H1 (cell line): ENCODE measurements around the gene CLP1. TPM values are rescaled to one million over a fixed set of nuclear protein-coding genes. Genes with fewer than 3 reads are reported as not detected.

Experiments
- CTCF ChIA-PET: fragments of 300-600 bp; sonication (Branson Sonifier 250); formaldehyde crosslinking; loops from one replicate; lab custom pipeline; 2021; ENCODE audit not compliant: partially characterized antibody; lab: Charles Lee
- POLR2A ChIA-PET: fragments of 300-600 bp; sonication (Branson Sonifier 250); formaldehyde crosslinking; loops from one replicate; lab custom pipeline; 2021; ENCODE audit warnings: inconsistent platforms; ENCODE audit not compliant: partially characterized antibody; lab: Charles Lee
- DNase-seq, 2 experiments: peaks; one replicate each; pipeline versions ENCODE4 v3.0.0 to v3.0.0-alpha.2; 2010 to 2022; ENCODE audit warnings: low spot score in 2 of 2, low read depth in 1 of 2, mixed read lengths in 1 of 2
- FAIRE-seq: peaks from 2 replicates; lab custom pipeline; 2011; peaks lifted over from hg19 to GRCh38; lab: Jason Lieb, UNC
- H2AFZ ChIP-seq: 2 replicates; pipeline ENCODE4 v1.8.1; 2012; ENCODE audit warnings: low read length, inconsistent platforms
- H2AK5ac ChIP-seq: 2 replicates; pipeline ENCODE4 v1.6.1; 2013; ENCODE audit warnings: low read depth, low read length
- H2BK120ac ChIP-seq: replicated peaks from 2 replicates; pipeline ENCODE3; 2013; ENCODE audit warnings: low read depth, low read length, inconsistent platforms
- H2BK12ac ChIP-seq: 2 replicates; pipeline ENCODE4 v1.6.1; 2013; ENCODE audit warnings: low read depth, low read length
- H2BK15ac ChIP-seq: 2 replicates; pipeline ENCODE4 v1.6.1; 2013; ENCODE audit warnings: low read length
- H2BK20ac ChIP-seq: 2 replicates; pipeline ENCODE4 v1.6.1; 2013; ENCODE audit warnings: low read length
- H2BK5ac ChIP-seq: 2 replicates; pipeline ENCODE4 v1.6.1; 2013; ENCODE audit warnings: low read depth, low read length
- H3K14ac ChIP-seq: 2 replicates; pipeline ENCODE4 v1.6.1; 2013; ENCODE audit warnings: inconsistent platforms; ENCODE audit not compliant: insufficient read length
- H3K18ac ChIP-seq: 2 replicates; pipeline ENCODE4 v1.6.1; 2013; ENCODE audit warnings: low read length; ENCODE audit errors: extremely low read depth
- H3K23ac ChIP-seq: 2 replicates; pipeline ENCODE4 v1.6.1; 2013; ENCODE audit warnings: inconsistent platforms; ENCODE audit not compliant: insufficient read length
- H3K23me2 ChIP-seq: 2 replicates; pipeline ENCODE4 v1.6.1; 2013; ENCODE audit warnings: low read depth, low read length
- H3K27ac ChIP-seq: 2 replicates; pipeline ENCODE4 v1.6.1; 2011; ENCODE audit warnings: low read depth, low read length, inconsistent platforms
- H3K27me3 ChIP-seq, 4 experiments: replicated peaks in 1 of 4; 1 replicate in 1 of 4; 2 replicates in 3 of 4; pipeline versions ENCODE4 v1.6.1 to v1.8.1; 2011 to 2013; ENCODE audit warnings: low read length in 3 of 4, mild to moderate bottlenecking in 3 of 4, inconsistent platforms in 2 of 4, mixed read lengths in 2 of 4, moderate library complexity in 1 of 4; ENCODE audit not compliant: control insufficient read depth in 3 of 4, insufficient read depth in 3 of 4; ENCODE audit errors: extremely low read depth in 1 of 4
- H3K36me3 ChIP-seq, 4 experiments: 2 replicates each; pipeline versions ENCODE4 v1.6.1 to v1.8.1; 2011 to 2013; ENCODE audit warnings: mild to moderate bottlenecking in 4 of 4, low read length in 3 of 4, moderate library complexity in 2 of 4, control low read depth in 1 of 4, inconsistent platforms in 1 of 4; ENCODE audit not compliant: insufficient read depth in 4 of 4, control insufficient read depth in 2 of 4
- H3K4ac ChIP-seq: replicated peaks from 2 replicates; pipeline ENCODE3; 2013; ENCODE audit warnings: low read length, low read depth, mixed read lengths, inconsistent platforms; ENCODE audit not compliant: insufficient read length
- H3K4me1 ChIP-seq, 4 experiments: replicated peaks in 1 of 4; 1 replicate in 1 of 4; 2 replicates in 3 of 4; pipeline versions ENCODE4 v1.6.1 to v1.8.1; 2011 to 2013; ENCODE audit warnings: low read length in 3 of 4, inconsistent platforms in 2 of 4, mixed read lengths in 1 of 4; ENCODE audit not compliant: insufficient read depth in 4 of 4, control insufficient read depth in 3 of 4
- H3K4me2 ChIP-seq, 2 experiments: 2 replicates each; pipeline versions ENCODE4 v1.6.1 to v1.8.1; 2011 to 2013; ENCODE audit warnings: low read depth in 2 of 2, low read length in 2 of 2, control low read depth in 1 of 2, inconsistent platforms in 1 of 2, mild to moderate bottlenecking in 1 of 2; ENCODE audit not compliant: insufficient read depth in 1 of 2
- H3K4me3 ChIP-seq, 4 experiments: fragments of 200-600, 300-600 bp in 1 of 4; sonication (generic), shearing (Covaris generic), sonication (Bioruptor Twin) in 1 of 4; 2 replicates each; pipeline versions ENCODE4 v1.5.1 to v1.8.1; 2011 to 2016; ENCODE audit warnings: low read length in 4 of 4, low read depth in 3 of 4, control low read depth in 2 of 4, inconsistent platforms in 2 of 4, mild to moderate bottlenecking in 2 of 4, mixed read lengths in 1 of 4, moderate library complexity in 1 of 4; ENCODE audit not compliant: insufficient read depth in 2 of 4; ENCODE audit errors: extremely low read depth in 1 of 4
- H3K56ac ChIP-seq: replicated peaks from 2 replicates; pipeline ENCODE3; 2013; ENCODE audit warnings: low read depth, mild to moderate bottlenecking, mixed read lengths, low read length, inconsistent platforms; ENCODE audit not compliant: insufficient read length
- H3K79me1 ChIP-seq: 2 replicates; pipeline ENCODE4 v1.6.1; 2013; ENCODE audit warnings: low read depth, low read length, control low read depth
- H3K79me2 ChIP-seq, 2 experiments: 2 replicates each; pipeline versions ENCODE4 v1.6.1 to v1.8.1; 2012 to 2013; ENCODE audit warnings: low read length in 2 of 2, mild to moderate bottlenecking in 2 of 2, inconsistent platforms in 1 of 2; ENCODE audit not compliant: insufficient read depth in 2 of 2, control insufficient read depth in 1 of 2
- H3K9ac ChIP-seq, 4 experiments: replicated peaks in 1 of 4; 1 replicate in 1 of 4; 2 replicates in 3 of 4; pipeline versions ENCODE4 v1.6.1 to v1.8.1; 2011 to 2013; ENCODE audit warnings: low read depth in 3 of 4, low read length in 3 of 4, control low read depth in 2 of 4, mild to moderate bottlenecking in 2 of 4, moderate library complexity in 2 of 4, inconsistent platforms in 1 of 4; ENCODE audit errors: extremely low read depth in 1 of 4
- H3K9me3 ChIP-seq, 2 experiments: 2 replicates each; pipeline versions ENCODE4 v1.6.1 to v1.8.1; 2012 to 2013; ENCODE audit warnings: mild to moderate bottlenecking in 2 of 2, moderate library complexity in 2 of 2, control low read depth in 1 of 2, inconsistent platforms in 1 of 2, low read depth in 1 of 2, low read length in 1 of 2, mixed read lengths in 1 of 2; ENCODE audit not compliant: insufficient read depth in 2 of 2
- H4K20me1 ChIP-seq, 2 experiments: replicated peaks in 1 of 2; 2 replicates each; pipeline versions ENCODE3 to v1.8.1; 2011 to 2013; ENCODE audit warnings: inconsistent platforms in 2 of 2, low read length in 2 of 2, mild to moderate bottlenecking in 1 of 2; ENCODE audit not compliant: insufficient read depth in 2 of 2, control insufficient read depth in 1 of 2
- H4K5ac ChIP-seq: 2 replicates; pipeline ENCODE4 v1.6.1; 2013; ENCODE audit warnings: low read length, low read depth, mixed read lengths, inconsistent platforms; ENCODE audit not compliant: insufficient read length
- H4K8ac ChIP-seq: 2 replicates; pipeline ENCODE4 v1.8.0; 2013; ENCODE audit warnings: mild to moderate bottlenecking, moderate library complexity, low read length, inconsistent platforms; ENCODE audit not compliant: insufficient read depth; ENCODE audit errors: extremely low read depth
- H4K91ac ChIP-seq: replicated peaks from 2 replicates; pipeline ENCODE3; 2013; ENCODE audit warnings: low read length, mixed read lengths, inconsistent platforms; ENCODE audit not compliant: insufficient read length
- ASH2L ChIP-seq: fragments of 200-600, 300-600 bp; sonication (generic); IDR thresholded peaks from one replicate; pipeline ENCODE4 v1.7.1; 2017; ENCODE audit warnings: low read length
- ATF3 ChIP-seq: IDR thresholded peaks from 2 replicates; pipeline ENCODE4 v1.6.1; 2011; ENCODE audit warnings: low read depth, mild to moderate bottlenecking, low read length; ENCODE audit not compliant: insufficient read depth
- CBX8 ChIP-seq: fragments of 300-800, 300-1000 bp; sonication (generic); IDR thresholded peaks from 2 replicates; pipeline ENCODE4 v1.7.1; 2016; ENCODE audit warnings: low read depth, low read length, borderline replicate concordance
- PHF8 ChIP-seq: fragments of 200-600 bp; sonication (generic); conservative IDR thresholded peaks from 2 replicates; pipeline ENCODE4 v1.7.1; 2012; ENCODE audit warnings: low read depth, mild to moderate bottlenecking, inconsistent platforms, low read length, moderate library complexity
- RFX5 ChIP-seq: IDR thresholded peaks from 2 replicates; pipeline ENCODE4 v1.6.1; 2011; ENCODE audit warnings: low read depth, low read length, improper control_type of control experiment, borderline replicate concordance
- SIN3A ChIP-seq, 2 experiments: IDR thresholded peaks in 1 of 2; conservative IDR thresholded peaks in 1 of 2; 2 replicates each; pipeline ENCODE4 v1.6.1; 2011 to 2012; ENCODE audit warnings: low read length in 2 of 2, improper control_type of control experiment in 1 of 2, low read depth in 1 of 2, mild to moderate bottlenecking in 1 of 2
- SP1 ChIP-seq: IDR thresholded peaks from 2 replicates; pipeline ENCODE4 v1.6.1; 2011; ENCODE audit warnings: low read depth, low read length
- TAF7 ChIP-seq: optimal IDR thresholded peaks from 2 replicates; pipeline ENCODE3; 2011; ENCODE audit warnings: low read depth, mild to moderate bottlenecking, inconsistent platforms, low read length, moderate library complexity, borderline replicate concordance
- TBP ChIP-seq: IDR thresholded peaks from 2 replicates; pipeline ENCODE4 v1.6.1; 2011; ENCODE audit warnings: low read depth, low read length, improper control_type of control experiment
- WGBS, 2 experiments: shearing (Covaris generic) in 1 of 2; methylation state at CpG; one replicate each; pipeline versions ENCODE4 v1.1.6 to v1.1.7; 2013 to 2015; ENCODE audit warnings: low lambda C conversion rate in 2 of 2, mixed read lengths in 2 of 2, inconsistent platforms in 1 of 2, low coverage in 1 of 2, missing lambda C conversion rate in 1 of 2; ENCODE audit not compliant: insufficient replicate concordance in 2 of 2, insufficient coverage in 1 of 2, insufficient read length in 1 of 2; ENCODE audit errors: extremely low coverage in 1 of 2, missing lambda C conversion rate in 1 of 2; 5-methylcytosine and 5-hydroxymethylcytosine counted together
- polyA plus RNA-seq, 7 experiments: library from polyadenylated mRNA; depleted of rRNA in 3 of 7; stranded (reverse) in 5 of 7; unstranded in 2 of 7; fragments of >200 nt in 5 of 7; fragments of 200-250 nt in 2 of 7; gene quantifications; 1 replicate in 5 of 7; 2 replicates in 1 of 7; 4 replicates in 1 of 7; pipeline versions ENCODE4 v1.2.1 to v1.2.3, GENCODE V29; 2011 to 2013; ENCODE audit warnings: missing spikeins in 2 of 7, mixed read lengths in 2 of 7
- total RNA-seq: library from RNA; stranded (reverse); fragmentation: NEBNext Ultra II Directional; extraction: Animal tissue kit (Norgen Biotek cat#: 25700); gene quantifications from 2 replicates; pipeline ENCODE4 v1.2.1, GENCODE V29; 2021

CLP1 gene
- total and polyA plus RNA-seq, 2 of the 8 experiments (the other 6 are each of a cell fraction or from before 2014, with no cell fraction given): 29.4 to 29.9 TPM

DNA sequence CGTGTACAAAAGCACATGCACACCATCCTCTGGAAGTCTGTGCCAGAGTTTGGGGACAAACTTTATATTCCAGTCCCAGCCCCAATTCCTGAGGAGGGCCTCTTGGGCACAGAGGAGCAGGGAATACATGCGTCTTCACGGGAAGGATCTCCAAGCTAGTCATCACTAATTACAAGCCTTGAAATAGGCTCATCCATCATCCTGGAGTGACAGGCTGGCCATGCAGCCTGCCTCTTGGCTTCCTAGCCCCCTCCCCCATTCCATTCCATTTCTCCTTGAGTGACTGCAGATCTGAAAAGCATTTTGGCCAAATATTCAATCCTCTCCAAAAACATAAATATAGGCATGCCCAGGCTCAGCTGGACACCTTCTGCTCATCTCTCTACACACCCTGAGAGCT is 35.3 kb upstream of the CLP1 start:
- ChIA-PET CTCF (interaction anchor here (0.9 to 12.6 kb wide), 9 partner anchors 9 to 96 kb away, joined by 3 to 129 read pairs (median 3); no protein-coding TSS in a partner anchor), POLR2A (interaction anchor here (1.0 to 51.1 kb wide), 3 partner anchors 22 to 325 kb away, joined by 3 to 1546 read pairs (median 3); partner anchors contain the start of genes CLP1 and YPEL4)
- no peak for TF ChIP-seq TAF7
- no peak for TF ChIP-seq RFX5
- TF ChIP-seq TBP: no peak
- TF ChIP-seq ASH2L: no peak
- TF ChIP-seq PHF8: no peak
- no peak for TF ChIP-seq SIN3A (conservative IDR thresholded peaks at IDR 0.05 in 1 of 2, IDR thresholded peaks at IDR 0.05 in 1 of 2; ENCODE audit: low read depth in 1 of 2, low read length in 2 of 2)
- no peak for TF ChIP-seq ATF3
- TF ChIP-seq CBX8: no peak
- no peak for TF ChIP-seq SP1
- no peaks in the 10 kb centered on the region for H4K20me1 ChIP-seq
- H3K56ac ChIP-seq: no peak overlapping the region
- H3K79me1 ChIP-seq: no peaks in the 10 kb centered on the region
- H3K4me2 ChIP-seq: no peak overlapping the region
- H3K36me3 ChIP-seq: peaks cover 0 to 4% (median 2%) of the 10 kb centered on the region in 4 experiments; a peak in 1 of 8 replicates
- H3K18ac ChIP-seq: no peak overlapping the region
- no peaks in the 10 kb centered on the region for H3K79me2 ChIP-seq
- no peak overlapping the region for H2BK20ac ChIP-seq
- H3K27ac ChIP-seq: no peak overlapping the region
- H3K9me3 ChIP-seq: peaks cover 5 to 10% of the 10 kb centered on the region in 2 experiments; a peak in 3 of 4 replicates
- H3K23me2 ChIP-seq: no peaks in the 10 kb centered on the region; the same call in 1 of the 2 replicates
- no peak overlapping the region for H2BK120ac ChIP-seq
- H2AK5ac ChIP-seq: no peak overlapping the region
- no peak overlapping the region for H4K8ac ChIP-seq
- no peak overlapping the region for H2AFZ ChIP-seq
- H2BK12ac ChIP-seq: no peak overlapping the region
- H3K4me3 ChIP-seq: no peak overlapping the region
- no peak overlapping the region for H2BK5ac ChIP-seq
- no peaks in the 10 kb centered on the region for H3K27me3 ChIP-seq
- 78% methylated on average over 3 of the region's 3 CpGs; no CpG with 5 or more reads in 1 of the 2 experiments for WGBS, 2 experiments
- no peak for FAIRE-seq
- H3K23ac ChIP-seq: no peak overlapping the region
- no peak overlapping the region for H4K91ac ChIP-seq
- no peak overlapping the region for H3K9ac ChIP-seq
- H3K4ac ChIP-seq: no peak overlapping the region
- H3K14ac ChIP-seq: no peak overlapping the region
- DNase-seq: no peak
- no peak overlapping the region for H2BK15ac ChIP-seq
- no peak overlapping the region for H4K5ac ChIP-seq
- no peaks in the 10 kb centered on the region for H3K4me1 ChIP-seq
